Calu3 (cell line): ENCODE measurements around the gene NELL1. TPM values are rescaled to one million over a fixed set of nuclear protein-coding genes. Genes with fewer than 3 reads are reported as not detected.

ENCODE experiments used
- Bru-seq: library from RNA; stranded (reverse); fragments of 400-500 nt; gene quantifications from one replicate; lab custom pipeline; 2021; lab: Mats Ljungman, UMichigan
- BruChase-seq, 2 experiments: library from RNA; stranded (reverse); fragments of 400-500 nt; gene quantifications; one replicate each; lab custom pipeline; 2021; lab: Mats Ljungman, UMichigan
- BruUV-seq: library from RNA; stranded (reverse); fragments of 400-500 nt; replicated peaks from 2 replicates; lab custom pipeline; 2021; lab: Mats Ljungman, UMichigan
- CTCF ChIA-PET: fragments of 300-600 bp; sonication (Branson Sonifier 250); formaldehyde crosslinking; loops from one replicate; lab custom pipeline; 2022; ENCODE audit warnings: antibody characterized with exemption; lab: Charles Lee
- DNase-seq: peaks from one replicate; pipeline ENCODE4 v3.0.0; 2022
- H3K27ac Mint-ChIP-seq: one replicate; pipeline ENCODE4 v1.8.0; 2022; ENCODE audit warnings: mixed read lengths; ENCODE audit not compliant: unreplicated experiment
- H3K27me3 Mint-ChIP-seq: one replicate; pipeline ENCODE4 v1.8.0; 2022; ENCODE audit warnings: mixed read lengths; ENCODE audit not compliant: unreplicated experiment
- H3K36me3 Mint-ChIP-seq: one replicate; pipeline ENCODE4 v1.8.0; 2022; ENCODE audit warnings: mild to moderate bottlenecking, moderate library complexity, mixed read lengths; ENCODE audit not compliant: insufficient read depth, unreplicated experiment
- H3K4me1 Mint-ChIP-seq: one replicate; pipeline ENCODE4 v1.8.0; 2022; ENCODE audit warnings: mild to moderate bottlenecking, low read depth, mixed read lengths; ENCODE audit not compliant: unreplicated experiment
- H3K4me3 Mint-ChIP-seq: one replicate; pipeline ENCODE4 v1.8.0; 2022; ENCODE audit warnings: mild to moderate bottlenecking, low read depth, moderate library complexity, mixed read lengths; ENCODE audit not compliant: unreplicated experiment
- H3K9me3 Mint-ChIP-seq: one replicate; pipeline ENCODE4 v1.8.0; 2022; ENCODE audit warnings: low read depth, mixed read lengths; ENCODE audit not compliant: unreplicated experiment
- CTCF ChIP-seq: fragments of 200-600 bp; IDR thresholded peaks from one replicate; pipeline ENCODE4 v1.8.0; 2022; ENCODE audit warnings: antibody characterized with exemption; ENCODE audit not compliant: unreplicated experiment
- intact Hi-C: fragments of 100-400 bp; cut with micrococcal nuclease; formaldehyde crosslinking; loops from one replicate; pipeline ENCODE4 v1.10.0; 2022; ENCODE audit not compliant: unreplicated experiment
- long read RNA-seq: library from polyadenylated mRNA; stranded (forward); transcript quantifications from one replicate; pipeline ENCODE4 v2.0.0, GENCODE V29; 2022
- total RNA-seq: library from RNA; stranded (reverse); gene quantifications from 2 replicates; pipeline ENCODE4 v1.2.3, GENCODE V29; 2022

The NELL1 gene
- total RNA-seq (not detected in 2 replicates), Bru-seq, nascent RNA (percentile 0 among the genes with signal in this experiment), BruChase-seq, experiment 1, labeled RNA remaining after a 6-hour chase (percentile 0 among the genes with signal in this experiment), BruChase-seq, experiment 2, labeled RNA remaining after a 2-hour chase (percentile 0 among the genes with signal in this experiment)
- long read RNA-seq = 0 reads

- H3K27ac Mint-ChIP-seq = no peak within 1 kb of the TSS
- H3K4me1 Mint-ChIP-seq = no peaks in the 10 kb centered on the region
- H3K4me3 Mint-ChIP-seq = no peak within 1 kb of the TSS
- intact Hi-C loops = no loop called here
- no peak for TF ChIP-seq CTCF
- CTCF ChIA-PET = no interaction called here
- no TSS peak for BruUV-seq
- peaks cover 54% of the 10 kb centered on the region for H3K27me3 Mint-ChIP-seq
- H3K9me3 Mint-ChIP-seq = no peaks in the 10 kb centered on the region
- no peaks in the 10 kb centered on the region for H3K36me3 Mint-ChIP-seq
- DNase-seq = no peak
Observed at GRCh38 chr11:20668844-20669819, at the start of gene NELL1. TSS of gene NELL1 (plus strand) at chr11:20669586.

- no peak overlapping the region for H3K27ac Mint-ChIP-seq
- intact Hi-C loops = no loop called here
Observed at GRCh38 chr11:20620988-20621387, 48.4 kb upstream of the NELL1 start.

GRCh38 chr11:20621679-20622078 is 47.7 kb upstream of the NELL1 start:
- DNase-seq = no peak
- no peaks in the 10 kb centered on the region for H3K36me3 Mint-ChIP-seq
- peaks cover 90% of the 10 kb centered on the region for H3K27me3 Mint-ChIP-seq
- intact Hi-C loops = no loop called here
- no peak for TF ChIP-seq CTCF
- no peak overlapping the region for H3K4me3 Mint-ChIP-seq
- H3K9me3 Mint-ChIP-seq = no peaks in the 10 kb centered on the region
- H3K27ac Mint-ChIP-seq = no peak overlapping the region
- CTCF ChIA-PET = interaction anchor here (0.6 kb wide), 1 partner anchor 778 kb away, joined by 3 read pairs; no protein-coding TSS in a partner anchor
- BruUV-seq = no TSS peak
- H3K4me1 Mint-ChIP-seq = no peaks in the 10 kb centered on the region

More at GRCh38 chr11:20620988-20621387, 48.4 kb upstream of the NELL1 start:
- no peaks in the 10 kb centered on the region for H3K36me3 Mint-ChIP-seq
- no peak overlapping the region for H3K4me3 Mint-ChIP-seq
- CTCF ChIA-PET = interaction anchor here (1.1 kb wide), 1 partner anchor 11 kb away, joined by 3 read pairs; no protein-coding TSS in a partner anchor
- peaks cover 89% of the 10 kb centered on the region for H3K27me3 Mint-ChIP-seq
- no peak for TF ChIP-seq CTCF
- no peaks in the 10 kb centered on the region for H3K9me3 Mint-ChIP-seq
- no peak for DNase-seq
- BruUV-seq = no TSS peak
- H3K4me1 Mint-ChIP-seq = no peaks in the 10 kb centered on the region

GRCh38 chr11:20623252-20623651 is 46.1 kb upstream of the NELL1 start:
- Mint-ChIP-seq H3K4me1 (no peaks in the 10 kb centered on the region), H3K36me3 (no peaks in the 10 kb centered on the region), H3K27me3 (peaks cover 90% of the 10 kb centered on the region), H3K27ac (no peak overlapping the region), H3K9me3 (no peaks in the 10 kb centered on the region), H3K4me3 (no peak overlapping the region)
- CTCF ChIA-PET = no interaction called here
- TF ChIP-seq CTCF = no peak
- intact Hi-C loops = no loop called here
- no peak for DNase-seq
- no TSS peak for BruUV-seq
